ENCODE measurements around the gene AKTIP.
"Not testable (repeated sequence)": the region's sequence is repeated elsewhere in the genome, so short reads cannot be mapped to it uniquely, and the experiment has no call there.

- TF ChIP-seq ZNF274 (IDR thresholded peaks at IDR 0.05; ENCODE audit: low read depth, low read length); YY1 (IDR thresholded peaks at IDR 0.05; ENCODE audit: insufficient read depth, insufficient read length); SUZ12 (IDR thresholded peaks at IDR 0.05; ENCODE audit: extremely low read depth, insufficient read depth, insufficient read length): not testable (repeated sequence)
Observed at GRCh38 chr16:53512795-53513194, 9.8 kb upstream of the AKTIP start.

Data from NT2/D1 (cell line).